OCI-LY7 (cell line): ENCODE data around the gene PPP1R27. TPM values are rescaled to one million over a fixed set of nuclear protein-coding genes. Genes with fewer than 3 reads are reported as not detected.

Experiments
- BruUV-seq: library from RNA; stranded (reverse); fragments of 400-500 nt; replicated peaks from 2 replicates; lab custom pipeline; 2021; lab: Mats Ljungman, UMichigan
- CTCF ChIA-PET: fragments of 300-600 bp; sonication (Branson Sonifier 250); formaldehyde crosslinking; loops from one replicate; lab custom pipeline; 2022; ENCODE audit warnings: antibody characterized with exemption; ENCODE audit not compliant: unreplicated experiment; lab: Charles Lee
- POLR2A ChIA-PET: fragments of 300-600 bp; sonication (Branson Sonifier 250); formaldehyde crosslinking; loops from one replicate; lab custom pipeline; 2022; ENCODE audit warnings: antibody characterized with exemption; lab: Charles Lee
- DNase-seq: peaks from one replicate; pipeline ENCODE4 v3.0.0-alpha.2; 2015; ENCODE audit warnings: low spot score
- H2AFZ ChIP-seq: fragments of 200-600 bp; sonication (generic), shearing (Covaris generic); 2 replicates; pipeline ENCODE4 v1.6.1; 2014; ENCODE audit warnings: mild to moderate bottlenecking, antibody characterized with exemption, low read length, moderate library complexity
- H3K27ac ChIP-seq: fragments of 200-600 bp; sonication (generic); 2 replicates; pipeline ENCODE4 v1.5.1; 2014; ENCODE audit warnings: mixed run types, low read depth, mild to moderate bottlenecking, moderate library complexity, low read length, inconsistent platforms; ENCODE audit not compliant: poor library complexity, severe bottlenecking
- H3K36me3 ChIP-seq: fragments of 200-600 bp; sonication (generic); 2 replicates; pipeline ENCODE4 v1.6.1; 2014; ENCODE audit warnings: mild to moderate bottlenecking, antibody characterized with exemption, low read length, moderate library complexity, mixed read lengths; ENCODE audit not compliant: insufficient read depth
- H3K4me1 ChIP-seq: fragments of 200-600 bp; sonication (generic); 2 replicates; pipeline ENCODE4 v1.5.1; 2014; ENCODE audit warnings: mild to moderate bottlenecking, low read length; ENCODE audit not compliant: insufficient read depth, poor library complexity, severe bottlenecking
- H3K4me2 ChIP-seq: fragments of 200-600 bp; sonication (generic); 2 replicates; pipeline ENCODE4 v1.6.1; 2014; ENCODE audit warnings: mild to moderate bottlenecking, low read length
- H3K4me3 ChIP-seq: fragments of 200-600 bp; sonication (generic); 2 replicates; pipeline ENCODE4 v1.5.1; 2014; ENCODE audit warnings: mild to moderate bottlenecking, low read depth, low read length; ENCODE audit not compliant: poor library complexity, severe bottlenecking
- H3K79me2 ChIP-seq: fragments of 200-600 bp; sonication (generic); 2 replicates; pipeline ENCODE4 v1.6.1; 2016; ENCODE audit warnings: low read depth, mild to moderate bottlenecking, low read length, moderate library complexity, mixed read lengths; ENCODE audit not compliant: insufficient read depth
- H3K9me2 ChIP-seq: fragments of 200-600 bp; sonication (generic); 2 replicates; pipeline ENCODE4 v1.6.1; 2016; ENCODE audit warnings: mild to moderate bottlenecking, low read length, mixed read lengths; ENCODE audit not compliant: insufficient read depth
- H3K9me3 ChIP-seq: fragments of 200-600 bp; sonication (generic); 2 replicates; pipeline ENCODE4 v1.6.1; 2014; ENCODE audit warnings: mild to moderate bottlenecking, mixed run types, low read length, mixed read lengths
- H4K20me1 ChIP-seq: fragments of 200-600 bp; sonication (generic); 2 replicates; pipeline ENCODE4 v1.6.1; 2014; ENCODE audit warnings: mild to moderate bottlenecking, antibody characterized with exemption, low read length, moderate library complexity, mixed read lengths; ENCODE audit not compliant: insufficient read depth
- CTCF ChIP-seq: fragments of 200-600 bp; sonication (generic); conservative IDR thresholded peaks from 2 replicates; pipeline ENCODE4 v1.5.1; 2014; ENCODE audit warnings: mild to moderate bottlenecking, antibody characterized with exemption, low read length, moderate library complexity, mixed read lengths
- EZH2phosphoT487 ChIP-seq: fragments of 200-600 bp; sonication (generic); IDR thresholded peaks from 2 replicates; pipeline ENCODE4 v1.6.1; 2018; ENCODE audit warnings: low read depth, borderline replicate concordance, mild to moderate bottlenecking, mixed run types, antibody characterized with exemption, low read length, moderate library complexity, mixed read lengths
- intact Hi-C: fragments of 100-400 bp; cut with micrococcal nuclease; formaldehyde crosslinking; loops from one replicate; pipeline ENCODE4 v1.10.0; 2022; ENCODE audit not compliant: unreplicated experiment
- total RNA-seq, 2 experiments: library from RNA; depleted of rRNA in 1 of 2; stranded (reverse); fragments of >200 nt in 1 of 2; shearing (Covaris generic) in 1 of 2; gene quantifications; 2 replicates each; pipeline ENCODE4 v1.2.3, GENCODE V29; 2014 to 2022

Gene PPP1R27
- total RNA-seq, 2 experiments from 2014 or later = not detected

- Histone ChIP-seq H3K4me3 (no peak overlapping the region), H3K27ac (no peak overlapping the region), H3K9me3 (no peaks in the 10 kb centered on the region), H4K20me1 (peaks cover 15% of the 10 kb centered on the region; the same call in 1 of the 2 replicates), H2AFZ (no peak overlapping the region), H3K4me2 (no peak overlapping the region), H3K79me2 (peaks cover 29% of the 10 kb centered on the region), H3K4me1 (peaks cover 15% of the 10 kb centered on the region), H3K36me3 (peaks cover 93% of the 10 kb centered on the region), H3K9me2 (no peaks in the 10 kb centered on the region)
- intact Hi-C loops = no loop called here
- no peak for DNase-seq
- ChIA-PET CTCF (no interaction called here), POLR2A (interaction anchor here (0.7 to 1.3 kb wide), 3 partner anchors 15 to 1293 kb away, joined by 3 to 4 read pairs (median 4); no protein-coding TSS in a partner anchor)
- BruUV-seq = no TSS peak
- TF ChIP-seq CTCF = peak; percentile 42
- no peak for TF ChIP-seq EZH2phosphoT487
Observed at GRCh38 chr17:81854974-81855774, 20.3 kb upstream of the PPP1R27 start.

- ChIA-PET POLR2A (no interaction called here), CTCF (no interaction called here)
- no peaks in the 10 kb centered on the region for H3K9me3 ChIP-seq
- no peak for TF ChIP-seq EZH2phosphoT487
- no peak for TF ChIP-seq CTCF
- peaks cover 90% of the 10 kb centered on the region for H3K36me3 ChIP-seq
- peaks cover under 1% of the 10 kb centered on the region; the same call in 1 of the 2 replicates for H3K79me2 ChIP-seq
- H3K27ac ChIP-seq = no peak overlapping the region
- no peaks in the 10 kb centered on the region for H4K20me1 ChIP-seq
- intact Hi-C loops = no loop called here
- H3K4me2 ChIP-seq = no peak overlapping the region
- DNase-seq = no peak
- no TSS peak for BruUV-seq
- H3K9me2 ChIP-seq = no peaks in the 10 kb centered on the region
- no peak overlapping the region for H3K4me3 ChIP-seq
- no peaks in the 10 kb centered on the region for H3K4me1 ChIP-seq
- no peak overlapping the region for H2AFZ ChIP-seq
Observed at GRCh38 chr17:81852237-81852636, 17.4 kb upstream of the PPP1R27 start.

GRCh38 chr17:81851423-81851822 is 16.6 kb upstream of the PPP1R27 start:
- Histone ChIP-seq H3K4me2 (no peak overlapping the region), H3K36me3 (peaks cover 90% of the 10 kb centered on the region), H2AFZ (no peak overlapping the region), H3K79me2 (no peaks in the 10 kb centered on the region; the same call in 1 of the 2 replicates), H3K4me1 (no peaks in the 10 kb centered on the region), H3K9me2 (no peaks in the 10 kb centered on the region), H3K9me3 (no peaks in the 10 kb centered on the region), H3K27ac (no peak overlapping the region), H3K4me3 (no peak overlapping the region), H4K20me1 (no peaks in the 10 kb centered on the region)
- TF ChIP-seq EZH2phosphoT487 (no peak), CTCF (no peak)
- CTCF ChIA-PET = no interaction called here
- intact Hi-C loops = no loop called here
- BruUV-seq = no TSS peak
- POLR2A ChIA-PET = no interaction called here
- DNase-seq = no peak
